ENCODE data around the gene ETV3. TPM values are rescaled to one million over a fixed set of nuclear protein-coding genes. Genes with fewer than 3 reads are reported as not detected.

ETV3 gene
- total and polyA plus RNA-seq, 2 of the 8 experiments (the other 6 are each of a cell fraction or from before 2014, with no cell fraction given) = 6.0 to 23.8 TPM

DNA sequence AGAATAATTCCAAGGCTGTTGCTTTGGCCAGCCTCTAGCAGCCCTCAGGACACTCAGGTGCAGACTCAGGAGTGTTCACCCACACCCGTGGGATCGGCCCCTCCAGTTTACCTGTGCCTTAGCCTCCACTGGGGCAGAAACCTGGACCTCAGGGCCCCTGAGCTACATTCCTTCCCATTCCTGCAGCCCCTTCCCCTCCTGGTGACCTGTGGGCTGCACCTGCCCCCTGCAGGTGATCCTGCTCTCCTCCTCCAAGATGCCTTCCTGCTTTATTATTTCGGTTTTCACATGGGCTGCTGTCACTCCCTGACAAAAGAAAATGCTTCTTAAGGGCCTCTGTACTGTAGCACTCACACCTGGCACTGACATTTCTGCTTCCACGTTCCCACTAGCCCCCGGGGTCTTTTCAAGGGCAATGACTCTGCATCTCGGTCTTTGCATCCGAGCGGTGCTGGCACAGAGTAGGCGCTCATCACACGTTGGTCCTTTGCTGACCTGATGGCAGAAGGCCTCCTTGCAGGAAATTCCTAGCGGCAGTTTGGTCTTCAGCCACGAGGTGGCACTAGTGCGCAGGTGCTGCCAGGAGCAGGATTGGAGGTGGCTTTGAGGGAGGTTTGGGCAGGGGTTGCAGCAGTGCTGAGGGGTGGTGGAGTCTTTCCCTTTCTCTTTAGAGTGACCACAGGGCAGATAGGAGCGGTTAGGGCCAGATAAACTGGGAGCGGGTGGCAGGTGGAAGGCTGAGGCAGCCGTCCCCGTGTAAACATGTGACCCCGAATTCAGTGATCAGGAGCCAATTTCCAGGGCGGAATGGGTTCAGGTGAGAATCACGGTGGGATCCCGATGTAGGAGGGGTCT is 25.3 kb upstream of the ETV3 start (continued):
- TF ChIP-seq, protein P1, sequence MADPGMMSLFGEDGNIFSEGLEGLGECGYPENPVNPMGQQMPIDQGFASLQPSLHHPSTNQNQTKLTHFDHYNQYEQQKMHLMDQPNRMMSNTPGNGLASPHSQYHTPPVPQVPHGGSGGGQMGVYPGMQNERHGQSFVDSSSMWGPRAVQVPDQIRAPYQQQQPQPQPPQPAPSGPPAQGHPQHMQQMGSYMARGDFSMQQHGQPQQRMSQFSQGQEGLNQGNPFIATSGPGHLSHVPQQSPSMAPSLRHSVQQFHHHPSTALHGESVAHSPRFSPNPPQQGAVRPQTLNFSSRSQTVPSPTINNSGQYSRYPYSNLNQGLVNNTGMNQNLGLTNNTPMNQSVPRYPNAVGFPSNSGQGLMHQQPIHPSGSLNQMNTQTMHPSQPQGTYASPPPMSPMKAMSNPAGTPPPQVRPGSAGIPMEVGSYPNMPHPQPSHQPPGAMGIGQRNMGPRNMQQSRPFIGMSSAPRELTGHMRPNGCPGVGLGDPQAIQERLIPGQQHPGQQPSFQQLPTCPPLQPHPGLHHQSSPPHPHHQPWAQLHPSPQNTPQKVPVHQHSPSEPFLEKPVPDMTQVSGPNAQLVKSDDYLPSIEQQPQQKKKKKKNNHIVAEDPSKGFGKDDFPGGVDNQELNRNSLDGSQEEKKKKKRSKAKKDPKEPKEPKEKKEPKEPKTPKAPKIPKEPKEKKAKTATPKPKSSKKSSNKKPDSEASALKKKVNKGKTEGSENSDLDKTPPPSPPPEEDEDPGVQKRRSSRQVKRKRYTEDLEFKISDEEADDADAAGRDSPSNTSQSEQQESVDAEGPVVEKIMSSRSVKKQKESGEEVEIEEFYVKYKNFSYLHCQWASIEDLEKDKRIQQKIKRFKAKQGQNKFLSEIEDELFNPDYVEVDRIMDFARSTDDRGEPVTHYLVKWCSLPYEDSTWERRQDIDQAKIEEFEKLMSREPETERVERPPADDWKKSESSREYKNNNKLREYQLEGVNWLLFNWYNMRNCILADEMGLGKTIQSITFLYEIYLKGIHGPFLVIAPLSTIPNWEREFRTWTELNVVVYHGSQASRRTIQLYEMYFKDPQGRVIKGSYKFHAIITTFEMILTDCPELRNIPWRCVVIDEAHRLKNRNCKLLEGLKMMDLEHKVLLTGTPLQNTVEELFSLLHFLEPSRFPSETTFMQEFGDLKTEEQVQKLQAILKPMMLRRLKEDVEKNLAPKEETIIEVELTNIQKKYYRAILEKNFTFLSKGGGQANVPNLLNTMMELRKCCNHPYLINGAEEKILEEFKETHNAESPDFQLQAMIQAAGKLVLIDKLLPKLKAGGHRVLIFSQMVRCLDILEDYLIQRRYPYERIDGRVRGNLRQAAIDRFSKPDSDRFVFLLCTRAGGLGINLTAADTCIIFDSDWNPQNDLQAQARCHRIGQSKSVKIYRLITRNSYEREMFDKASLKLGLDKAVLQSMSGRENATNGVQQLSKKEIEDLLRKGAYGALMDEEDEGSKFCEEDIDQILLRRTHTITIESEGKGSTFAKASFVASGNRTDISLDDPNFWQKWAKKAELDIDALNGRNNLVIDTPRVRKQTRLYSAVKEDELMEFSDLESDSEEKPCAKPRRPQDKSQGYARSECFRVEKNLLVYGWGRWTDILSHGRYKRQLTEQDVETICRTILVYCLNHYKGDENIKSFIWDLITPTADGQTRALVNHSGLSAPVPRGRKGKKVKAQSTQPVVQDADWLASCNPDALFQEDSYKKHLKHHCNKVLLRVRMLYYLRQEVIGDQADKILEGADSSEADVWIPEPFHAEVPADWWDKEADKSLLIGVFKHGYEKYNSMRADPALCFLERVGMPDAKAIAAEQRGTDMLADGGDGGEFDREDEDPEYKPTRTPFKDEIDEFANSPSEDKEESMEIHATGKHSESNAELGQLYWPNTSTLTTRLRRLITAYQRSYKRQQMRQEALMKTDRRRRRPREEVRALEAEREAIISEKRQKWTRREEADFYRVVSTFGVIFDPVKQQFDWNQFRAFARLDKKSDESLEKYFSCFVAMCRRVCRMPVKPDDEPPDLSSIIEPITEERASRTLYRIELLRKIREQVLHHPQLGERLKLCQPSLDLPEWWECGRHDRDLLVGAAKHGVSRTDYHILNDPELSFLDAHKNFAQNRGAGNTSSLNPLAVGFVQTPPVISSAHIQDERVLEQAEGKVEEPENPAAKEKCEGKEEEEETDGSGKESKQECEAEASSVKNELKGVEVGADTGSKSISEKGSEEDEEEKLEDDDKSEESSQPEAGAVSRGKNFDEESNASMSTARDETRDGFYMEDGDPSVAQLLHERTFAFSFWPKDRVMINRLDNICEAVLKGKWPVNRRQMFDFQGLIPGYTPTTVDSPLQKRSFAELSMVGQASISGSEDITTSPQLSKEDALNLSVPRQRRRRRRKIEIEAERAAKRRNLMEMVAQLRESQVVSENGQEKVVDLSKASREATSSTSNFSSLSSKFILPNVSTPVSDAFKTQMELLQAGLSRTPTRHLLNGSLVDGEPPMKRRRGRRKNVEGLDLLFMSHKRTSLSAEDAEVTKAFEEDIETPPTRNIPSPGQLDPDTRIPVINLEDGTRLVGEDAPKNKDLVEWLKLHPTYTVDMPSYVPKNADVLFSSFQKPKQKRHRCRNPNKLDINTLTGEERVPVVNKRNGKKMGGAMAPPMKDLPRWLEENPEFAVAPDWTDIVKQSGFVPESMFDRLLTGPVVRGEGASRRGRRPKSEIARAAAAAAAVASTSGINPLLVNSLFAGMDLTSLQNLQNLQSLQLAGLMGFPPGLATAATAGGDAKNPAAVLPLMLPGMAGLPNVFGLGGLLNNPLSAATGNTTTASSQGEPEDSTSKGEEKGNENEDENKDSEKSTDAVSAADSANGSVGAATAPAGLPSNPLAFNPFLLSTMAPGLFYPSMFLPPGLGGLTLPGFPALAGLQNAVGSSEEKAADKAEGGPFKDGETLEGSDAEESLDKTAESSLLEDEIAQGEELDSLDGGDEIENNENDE (IDR thresholded peaks at IDR 0.05; ENCODE audit: insufficient replicate concordance, low read length) = no peak
- TF ChIP-seq KDM1A (IDR thresholded peaks at IDR 0.05; ENCODE audit: borderline replicate concordance, low read length) = peak; percentile 21; the same call in 1 of the 2 replicates
- no peak for TF ChIP-seq KDM5A (IDR thresholded peaks at IDR 0.05; ENCODE audit: low read length)
- no peak for TF ChIP-seq EZH2 (IDR thresholded peaks at IDR 0.05; ENCODE audit: low read depth, low read length, severe bottlenecking)
- peak; percentile 76 for TF ChIP-seq ASH2L (IDR thresholded peaks at IDR 0.05; ENCODE audit: low read length)
- TF ChIP-seq YY1 (IDR thresholded peaks at IDR 0.05; ENCODE audit: low read depth, low read length) = no peak; the same call in 1 of the 2 replicates
- no peak for TF ChIP-seq HDAC6 (IDR thresholded peaks at IDR 0.05; ENCODE audit: low read depth, low read length)
- no peak for TF ChIP-seq SIRT6 (IDR thresholded peaks at IDR 0.05; ENCODE audit: low read length)
- TF ChIP-seq, protein P2, sequence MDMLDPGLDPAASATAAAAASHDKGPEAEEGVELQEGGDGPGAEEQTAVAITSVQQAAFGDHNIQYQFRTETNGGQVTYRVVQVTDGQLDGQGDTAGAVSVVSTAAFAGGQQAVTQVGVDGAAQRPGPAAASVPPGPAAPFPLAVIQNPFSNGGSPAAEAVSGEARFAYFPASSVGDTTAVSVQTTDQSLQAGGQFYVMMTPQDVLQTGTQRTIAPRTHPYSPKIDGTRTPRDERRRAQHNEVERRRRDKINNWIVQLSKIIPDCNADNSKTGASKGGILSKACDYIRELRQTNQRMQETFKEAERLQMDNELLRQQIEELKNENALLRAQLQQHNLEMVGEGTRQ (IDR thresholded peaks at IDR 0.05; ENCODE audit: low read length) = no peak

Data from H1 (cell line).